GM12801 (cell line): ENCODE data around the gene SIGLEC9.

ENCODE experiments used
- TF ChIP-seq, protein P1 (sequence below): IDR thresholded peaks from one replicate; pipeline ENCODE4 v1.5.1; 2011; ENCODE audit warnings: control low read depth; ENCODE audit not compliant: insufficient read length; ENCODE audit errors: extremely low read depth

The SIGLEC9 gene

DNA sequence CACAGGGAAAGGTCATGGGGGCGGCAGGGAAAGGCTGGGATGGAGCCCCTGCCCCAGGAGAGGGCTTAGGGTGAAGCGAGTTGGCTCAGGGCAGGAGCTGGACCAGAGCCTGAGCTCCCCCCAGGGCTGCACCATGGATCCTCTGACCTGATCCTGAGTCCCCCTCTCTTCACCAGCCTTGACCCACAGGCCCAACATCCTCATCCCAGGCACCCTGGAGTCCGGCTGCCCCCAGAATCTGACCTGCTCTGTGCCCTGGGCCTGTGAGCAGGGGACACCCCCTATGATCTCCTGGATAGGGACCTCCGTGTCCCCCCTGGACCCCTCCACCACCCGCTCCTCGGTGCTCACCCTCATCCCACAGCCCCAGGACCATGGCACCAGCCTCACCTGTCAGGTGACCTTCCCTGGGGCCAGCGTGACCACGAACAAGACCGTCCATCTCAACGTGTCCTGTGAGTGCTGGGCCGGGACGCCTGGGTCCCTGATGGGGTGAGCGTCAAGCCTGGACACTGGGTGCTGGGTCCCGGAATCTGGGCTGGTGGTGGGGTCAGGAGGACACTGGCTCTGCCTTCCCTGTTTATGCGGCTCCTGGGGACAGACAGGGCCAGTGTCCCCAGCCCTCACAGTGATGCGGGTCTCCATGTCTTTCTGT is 842 bp downstream of the SIGLEC9 start:
- TF ChIP-seq, protein P1, sequence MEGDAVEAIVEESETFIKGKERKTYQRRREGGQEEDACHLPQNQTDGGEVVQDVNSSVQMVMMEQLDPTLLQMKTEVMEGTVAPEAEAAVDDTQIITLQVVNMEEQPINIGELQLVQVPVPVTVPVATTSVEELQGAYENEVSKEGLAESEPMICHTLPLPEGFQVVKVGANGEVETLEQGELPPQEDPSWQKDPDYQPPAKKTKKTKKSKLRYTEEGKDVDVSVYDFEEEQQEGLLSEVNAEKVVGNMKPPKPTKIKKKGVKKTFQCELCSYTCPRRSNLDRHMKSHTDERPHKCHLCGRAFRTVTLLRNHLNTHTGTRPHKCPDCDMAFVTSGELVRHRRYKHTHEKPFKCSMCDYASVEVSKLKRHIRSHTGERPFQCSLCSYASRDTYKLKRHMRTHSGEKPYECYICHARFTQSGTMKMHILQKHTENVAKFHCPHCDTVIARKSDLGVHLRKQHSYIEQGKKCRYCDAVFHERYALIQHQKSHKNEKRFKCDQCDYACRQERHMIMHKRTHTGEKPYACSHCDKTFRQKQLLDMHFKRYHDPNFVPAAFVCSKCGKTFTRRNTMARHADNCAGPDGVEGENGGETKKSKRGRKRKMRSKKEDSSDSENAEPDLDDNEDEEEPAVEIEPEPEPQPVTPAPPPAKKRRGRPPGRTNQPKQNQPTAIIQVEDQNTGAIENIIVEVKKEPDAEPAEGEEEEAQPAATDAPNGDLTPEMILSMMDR: no peak

GRCh38 chr19:51127032-51127431 is 2.3 kb downstream of the SIGLEC9 start:
- TF ChIP-seq, protein P1: no peak

DNA sequence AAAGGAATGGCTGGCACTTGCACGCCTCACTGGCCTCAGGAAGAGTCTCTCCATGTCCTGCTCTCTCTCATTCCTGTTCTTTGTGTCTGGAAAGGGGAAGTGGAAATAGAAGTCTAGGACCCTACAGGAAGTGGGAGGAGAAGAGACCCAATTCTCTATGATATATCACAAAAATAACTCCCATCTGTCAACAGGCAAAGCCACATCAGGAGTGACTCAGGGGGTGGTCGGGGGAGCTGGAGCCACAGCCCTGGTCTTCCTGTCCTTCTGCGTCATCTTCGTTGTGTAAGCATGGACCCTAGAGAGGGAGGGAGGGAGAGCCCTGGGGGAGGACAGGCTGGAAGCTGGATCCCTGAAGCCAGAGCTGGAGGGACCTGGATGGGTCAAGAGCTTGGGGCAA is 3.0 kb downstream of the SIGLEC9 start:
- TF ChIP-seq, protein P1: no peak

- TF ChIP-seq, protein P1: no peak
Measured at GRCh38 chr19:51128227-51128626, 3.5 kb downstream of the SIGLEC9 start.

- TF ChIP-seq, protein P1: no peak
Measured at GRCh38 chr19:51129716-51130115, 5.0 kb downstream of the SIGLEC9 start.

GRCh38 chr19:51131780-51132680 is 7.3 kb downstream of the SIGLEC9 start:
- TF ChIP-seq, protein P1: no peak

DNA sequence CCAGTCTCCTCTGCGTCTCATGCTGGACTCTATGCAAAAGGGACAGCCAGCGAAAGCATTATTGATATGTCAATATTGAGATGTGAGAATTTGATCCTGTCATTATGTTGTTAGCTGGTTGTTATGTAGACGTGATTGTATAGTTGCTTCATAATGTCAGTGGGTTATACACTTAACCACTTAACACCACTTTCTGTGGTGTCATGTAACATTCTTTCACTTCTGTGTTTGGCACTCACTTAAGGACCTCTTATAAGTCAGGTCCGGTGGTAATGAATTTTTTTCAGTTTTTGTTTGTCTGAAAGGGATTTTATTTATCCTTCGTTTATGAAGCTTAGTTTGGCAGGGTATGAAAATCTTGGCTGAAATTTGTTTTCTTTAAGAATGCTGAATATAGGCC is 10.3 kb downstream of the SIGLEC9 start:
- TF ChIP-seq, protein P1: no peak
